Esophagus muscularis mucosa (tissue), 3 donors: Measurements from ENCODE around the gene ARID5B.

Source experiments
- CTCF ChIP-seq, 3 experiments: fragments of 200-600 bp in 2 of 3; fragments of 450-650 bp in 1 of 3; sonication (generic) in 2 of 3; IDR thresholded peaks; one replicate each; pipeline ENCODE4 v1.5.1; 2017 to 2019; ENCODE audit warnings: antibody characterized with exemption in 3 of 3, mild to moderate bottlenecking in 2 of 3, moderate library complexity in 1 of 3
- POLR2AphosphoS5 ChIP-seq, 2 donors: sonication (generic); formaldehyde crosslinking; IDR thresholded peaks; one replicate each; pipeline ENCODE4 v1.6.1; 2017; ENCODE audit warnings: antibody characterized with exemption in 2 of 2

- no peak for TF ChIP-seq CTCF (IDR thresholded peaks at IDR 0.05)
- no peak for TF ChIP-seq POLR2AphosphoS5 (IDR thresholded peaks at IDR 0.05)
These were observed 116.0 kb downstream of the ARID5B start for GRCh38 chr10:62017491-62017870.
